Neural cell (in vitro differentiated cells): ENCODE measurements around the gene EIF2A.

Source experiments
- CTCF ChIP-seq: fragments of 450-650 bp; IDR thresholded peaks from 2 replicates; pipeline ENCODE4 v1.5.1; 2014; ENCODE audit warnings: antibody characterized with exemption, mild to moderate bottlenecking, moderate library complexity; ENCODE audit not compliant: poor library complexity, severe bottlenecking
- EP300 ChIP-seq: fragments of 450-650 bp; conservative IDR thresholded peaks from 2 replicates; pipeline ENCODE4 v1.6.1; 2014; ENCODE audit warnings: antibody characterized with exemption, mild to moderate bottlenecking, moderate library complexity; ENCODE audit not compliant: poor library complexity, severe bottlenecking
- EZH2 ChIP-seq: fragments of 200-600, 300-800 bp; shearing (Covaris generic), sonication (generic); IDR thresholded peaks from 2 replicates; pipeline ENCODE4 v1.6.1; 2014; ENCODE audit warnings: antibody characterized with exemption, low read length, borderline replicate concordance, mild to moderate bottlenecking; ENCODE audit not compliant: insufficient read depth, poor library complexity, severe bottlenecking
- REST ChIP-seq: IDR thresholded peaks from 2 replicates; pipeline ENCODE4 v1.6.1; 2012; ENCODE audit warnings: borderline replicate concordance

- TF ChIP-seq CTCF (no peak), REST (no peak), EZH2 (no peak), EP300 (no peak)
Observed at GRCh38 chr3:150557725-150558124, 11.1 kb downstream of the EIF2A start.
